ENCODE data around the gene CFAP100.

Gene CFAP100

DNA sequence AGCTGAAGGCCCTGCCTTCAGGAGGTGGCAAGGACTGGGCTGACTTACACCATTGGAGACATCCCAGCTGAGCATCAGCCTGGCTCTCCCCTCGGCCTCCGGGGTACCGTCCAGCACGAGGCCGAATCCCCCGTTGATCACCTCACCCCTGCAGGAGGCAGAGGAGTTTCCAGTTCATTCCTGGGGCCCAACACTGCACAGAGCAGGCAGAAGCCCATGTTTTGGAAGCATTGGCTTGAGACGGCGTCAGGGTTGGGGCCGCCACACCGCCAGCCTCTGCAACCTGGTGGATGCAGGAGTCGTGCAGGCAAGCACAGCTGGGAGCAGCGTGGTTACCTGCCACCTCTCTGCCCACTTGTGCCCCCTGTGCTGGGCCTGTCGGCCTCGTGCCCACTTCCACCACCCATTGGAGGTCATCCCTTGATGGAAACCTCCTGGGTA is 88.6 kb downstream of the CFAP100 start:
- no peak for DNase-seq

DNA sequence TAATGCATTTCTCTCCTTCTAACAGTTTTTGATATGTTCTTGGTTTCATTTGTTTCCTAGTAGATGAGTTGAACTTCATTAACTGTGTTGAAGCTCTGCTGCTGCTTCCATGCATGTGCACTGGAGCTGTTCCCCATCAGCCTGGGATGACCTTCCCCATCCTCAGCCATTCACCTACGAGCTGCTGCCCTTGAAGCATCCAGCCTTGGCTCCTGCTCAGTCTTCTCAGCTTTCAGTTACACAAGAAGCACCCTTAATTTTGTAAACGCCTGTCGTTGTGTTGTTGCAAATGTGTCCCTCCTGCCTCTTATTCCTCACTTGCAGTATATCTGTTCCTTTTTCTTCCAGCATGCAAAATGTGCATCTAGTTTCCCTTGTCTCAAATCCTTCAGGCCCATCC is 89.4 kb downstream of the CFAP100 start:
- no peak for DNase-seq

DNA sequence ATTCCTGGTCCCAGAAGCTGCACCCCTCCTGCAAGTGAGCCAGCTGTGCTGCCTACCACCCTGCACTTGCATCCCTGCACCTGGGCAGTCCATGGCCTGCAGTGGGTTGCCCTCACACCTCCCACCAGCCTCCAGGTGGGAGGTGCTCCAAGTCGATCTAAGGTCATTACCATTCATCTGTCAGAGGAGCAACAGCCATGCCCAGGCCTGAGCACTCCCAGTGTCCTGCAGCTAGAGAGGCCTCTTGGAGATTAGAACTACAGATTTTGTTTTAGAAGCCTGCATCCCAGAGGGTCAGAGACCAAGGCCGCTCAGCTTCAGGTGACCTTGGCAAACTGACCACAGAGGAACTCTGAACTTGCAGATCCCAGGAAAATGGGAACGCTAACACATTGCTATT is 90.0 kb downstream of the CFAP100 start:
- DNase-seq, result no peak

DNA sequence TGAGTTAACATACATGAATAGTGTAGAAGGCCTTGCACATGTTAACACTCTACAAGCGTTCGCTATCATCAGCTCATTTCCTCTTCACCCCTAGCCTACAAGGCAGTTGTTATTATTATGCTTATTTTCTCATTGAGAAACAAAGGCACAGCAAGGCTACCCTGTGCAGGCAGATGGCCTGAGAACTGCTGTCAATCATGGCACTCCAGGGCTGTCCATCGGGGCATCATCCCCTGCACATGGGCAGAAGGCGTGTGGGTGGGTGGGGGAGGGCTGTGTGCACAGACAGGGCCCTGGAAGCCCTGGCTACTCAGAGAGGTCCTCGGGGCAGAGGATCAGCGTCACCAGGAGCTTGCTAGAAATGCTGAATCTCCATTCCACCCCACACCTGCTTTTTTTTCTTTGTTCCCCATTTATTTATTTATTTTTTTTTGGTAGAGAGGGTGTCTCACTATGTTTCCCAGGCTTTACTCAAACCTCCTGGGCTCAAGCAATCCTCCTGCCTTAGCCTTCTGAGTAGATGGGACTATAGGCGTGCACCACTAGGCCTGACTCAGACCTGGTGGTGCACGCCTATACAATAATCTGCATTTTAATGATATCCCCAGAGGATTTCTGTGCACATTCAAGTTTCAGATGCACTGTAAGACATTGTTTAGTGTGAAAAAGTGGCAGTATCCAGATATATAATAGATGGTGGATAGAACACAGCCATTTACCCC is 90.6 kb downstream of the CFAP100 start:
- DNase-seq, result no peak

DNA sequence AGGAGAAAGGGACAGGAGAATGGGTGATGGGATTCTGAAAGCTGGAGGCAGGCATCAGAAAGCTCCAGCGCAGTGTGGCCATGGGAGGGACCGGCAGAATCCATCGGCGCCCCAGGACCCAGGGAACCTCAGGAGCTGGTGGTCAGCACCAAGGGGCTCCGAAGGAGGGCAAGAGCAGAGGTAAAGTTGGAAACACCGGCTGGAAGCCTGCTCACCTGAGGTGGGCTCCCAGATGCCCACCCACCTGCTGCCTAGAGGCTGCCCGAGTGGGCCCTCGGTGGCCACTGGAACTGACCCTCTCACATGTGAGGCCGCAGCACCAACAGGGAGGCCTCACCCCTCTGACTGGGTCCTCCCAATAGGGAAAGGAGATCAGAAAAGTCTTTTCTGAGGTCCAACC is 91.2 kb downstream of the CFAP100 start:
- no peak for DNase-seq

Data from fibroblast of skin of abdomen (primary cell).